GM18907 (cell line): ENCODE results near the gene DGKG.

ENCODE experiments used
- ATAC-seq: cut with Tn5 transposase; IDR thresholded peaks from one replicate; pipeline ENCODE4 v1.9.1; 2021; ENCODE audit warnings: mild to moderate bottlenecking, moderate library complexity; ENCODE audit not compliant: unreplicated experiment

Gene DGKG

DNA sequence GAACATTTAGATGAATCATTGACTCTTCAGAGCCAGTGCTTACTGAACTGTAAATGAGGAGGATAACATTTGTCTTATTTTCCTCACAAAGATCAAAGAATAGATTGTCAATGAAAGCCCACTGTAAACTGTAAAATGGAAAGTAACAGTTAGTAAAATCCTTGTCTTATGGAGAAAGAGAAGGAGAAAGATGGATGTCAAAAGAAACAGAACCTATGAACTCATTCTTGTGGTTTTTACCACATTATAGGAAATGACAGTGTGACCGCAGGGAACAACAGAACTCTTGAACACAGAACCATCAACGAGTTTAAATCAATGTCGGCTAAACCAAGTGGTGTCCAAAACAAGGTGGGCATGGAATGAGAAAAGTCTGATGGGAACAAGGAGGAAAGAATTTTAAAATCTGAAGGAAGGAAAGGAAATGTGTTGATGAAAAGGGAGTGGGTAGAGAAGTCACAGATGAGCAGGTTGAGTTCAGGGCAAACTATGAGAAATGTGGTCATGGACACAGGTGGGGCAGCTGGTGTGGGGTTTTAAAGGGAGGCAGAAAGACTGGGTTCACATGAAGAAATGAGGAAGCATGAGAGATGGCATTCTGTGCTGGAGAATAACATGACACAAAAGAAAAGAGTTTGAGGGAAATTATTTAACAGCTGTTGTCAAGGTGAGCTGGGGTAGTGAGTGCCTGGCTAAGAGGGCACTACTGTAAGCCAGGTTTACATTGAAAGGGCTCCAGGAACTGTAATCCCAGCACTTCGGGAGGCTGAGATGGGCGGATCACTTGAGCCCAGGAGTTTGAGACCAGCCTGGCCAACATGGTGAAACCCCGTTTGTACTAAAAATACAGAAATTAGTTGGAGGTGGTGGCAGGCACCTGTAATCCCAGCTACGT, 210.7 kb downstream of the DGKG start:
- no peak for ATAC-seq

DNA sequence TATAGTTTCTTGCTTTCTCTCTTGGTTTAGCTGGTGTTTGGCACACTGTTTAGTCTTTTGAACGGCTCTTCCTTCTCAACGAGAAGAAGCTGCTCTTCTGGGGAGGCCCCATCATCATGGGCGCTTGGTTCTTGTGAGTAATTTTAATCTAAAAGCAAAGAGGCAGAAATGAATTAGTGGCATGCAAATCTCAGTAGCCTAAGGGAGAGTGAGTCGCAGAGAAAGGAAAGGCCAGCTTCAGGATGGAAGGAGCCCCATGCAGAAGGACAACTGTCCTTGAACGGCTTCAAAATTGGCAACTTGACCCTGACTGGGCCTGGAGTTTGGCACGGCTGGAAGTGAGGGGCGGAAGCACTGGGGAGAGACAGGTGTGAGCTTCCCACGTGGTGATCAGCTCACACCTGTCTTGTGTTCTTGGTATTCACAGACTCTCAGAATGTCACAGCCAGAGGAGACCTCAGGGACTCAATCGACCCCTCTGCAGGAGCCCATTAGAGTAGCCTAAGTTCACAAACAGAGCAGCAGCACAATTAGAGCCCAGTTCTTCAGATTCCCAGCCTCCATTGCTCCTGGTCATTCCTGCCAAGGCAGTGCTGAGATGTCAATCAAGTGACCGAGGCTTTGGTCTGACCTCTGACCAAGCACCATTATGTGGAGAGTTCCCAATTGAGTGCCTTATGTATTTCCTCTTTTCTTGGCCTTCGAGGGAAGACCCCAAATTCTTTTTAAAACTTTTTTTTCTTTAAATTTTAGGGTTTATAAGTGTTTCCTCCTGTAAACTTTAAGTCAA, 211.8 kb downstream of the DGKG start:
- no peak for ATAC-seq

DNA sequence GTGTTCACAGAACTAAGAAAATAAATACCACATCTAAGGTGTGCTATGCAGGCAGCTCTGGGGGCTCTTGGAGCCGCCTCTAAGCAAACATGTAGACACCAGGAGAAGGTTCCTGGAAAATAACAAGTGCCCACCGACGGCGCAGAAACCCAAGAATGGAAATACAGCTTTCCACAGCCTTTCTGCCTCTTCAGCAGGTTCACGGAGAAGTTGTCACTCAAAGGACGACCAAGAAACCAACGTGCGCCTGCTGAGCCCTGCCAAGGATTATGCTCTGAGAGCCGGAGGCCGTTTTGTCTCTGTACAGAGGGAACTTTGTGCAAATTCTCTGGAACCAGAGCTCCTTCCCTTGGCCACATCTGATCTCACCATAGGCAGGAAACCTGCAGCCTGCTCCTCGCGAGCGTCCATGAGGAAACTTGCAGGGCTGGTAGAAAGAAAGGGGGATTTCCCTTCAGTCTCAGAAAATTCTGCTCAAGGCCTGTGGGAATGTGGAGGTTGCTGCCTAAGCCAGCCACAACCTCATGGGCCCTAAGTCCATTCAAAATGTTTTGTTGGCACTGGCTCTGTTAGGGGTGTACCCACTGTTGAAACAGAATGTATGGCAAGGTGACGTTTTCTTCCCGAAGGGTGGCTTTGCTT, 212.6 kb downstream of the DGKG start:
- ATAC-seq, result no peak

DNA sequence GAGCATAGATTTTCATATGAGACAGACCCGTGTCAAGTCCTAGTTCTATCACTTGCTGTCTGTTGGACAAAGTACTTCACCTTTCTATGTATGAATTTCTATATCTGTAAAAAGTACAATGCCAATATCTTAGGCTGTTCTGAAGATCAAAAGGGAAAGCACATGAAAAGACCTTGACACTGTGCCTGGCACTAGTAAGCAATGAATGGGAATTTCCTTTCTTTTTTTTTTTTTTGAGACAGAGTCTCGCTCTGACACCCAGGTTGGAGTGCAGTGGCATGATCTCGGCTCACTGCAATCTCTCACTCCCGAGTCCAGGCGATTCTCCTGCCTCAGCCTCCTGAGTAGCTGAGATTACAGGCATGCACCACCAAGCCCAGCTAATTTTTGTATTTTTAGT, 217.8 kb downstream of the DGKG start:
- ATAC-seq, result no peak

DNA sequence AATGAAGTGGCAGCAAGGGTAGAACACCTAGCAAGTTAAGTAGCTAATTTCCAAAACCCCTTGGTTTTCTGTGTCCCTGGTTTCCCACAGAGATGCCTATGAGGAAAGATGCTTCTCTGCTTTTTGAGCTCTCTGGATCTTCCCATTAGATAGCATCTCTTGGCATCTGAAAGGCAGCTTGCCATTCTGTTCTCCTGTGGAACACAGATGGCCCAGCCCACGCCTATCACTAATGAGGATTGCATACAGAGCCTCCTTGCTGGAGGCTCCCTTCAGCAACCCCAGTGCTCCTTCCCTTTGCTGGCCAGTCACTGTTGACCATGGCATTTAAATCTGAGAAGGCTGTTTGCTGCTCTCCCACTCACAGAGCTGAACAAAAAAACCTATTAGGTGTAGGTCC, 218.8 kb downstream of the DGKG start:
- ATAC-seq, result no peak

DNA sequence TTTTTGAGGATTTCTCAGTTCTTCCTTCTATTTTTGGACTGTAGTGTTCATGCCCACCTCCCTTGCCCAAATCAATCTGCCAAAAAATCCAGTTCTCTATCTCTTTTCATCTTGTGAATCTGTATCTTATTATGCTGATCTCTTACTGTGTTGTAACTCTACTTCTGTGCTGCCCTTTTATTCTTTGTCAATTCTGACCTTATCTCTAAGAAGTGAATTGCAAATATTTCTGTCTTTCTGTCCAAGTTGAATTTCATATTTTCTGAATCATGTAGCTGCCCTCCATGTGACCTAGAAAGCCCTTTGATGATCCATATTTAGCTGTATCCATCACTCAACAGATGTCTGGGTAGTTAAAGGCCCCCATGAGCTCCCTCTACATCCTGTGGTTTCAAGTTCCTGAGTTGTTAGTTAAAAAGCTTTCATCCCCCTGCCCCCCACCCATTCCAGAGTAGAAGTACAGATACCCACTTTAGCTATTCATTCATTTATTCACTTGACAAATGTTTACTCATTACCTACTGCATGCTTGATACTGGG, 219.6 kb downstream of the DGKG start:
- no peak for ATAC-seq

DNA sequence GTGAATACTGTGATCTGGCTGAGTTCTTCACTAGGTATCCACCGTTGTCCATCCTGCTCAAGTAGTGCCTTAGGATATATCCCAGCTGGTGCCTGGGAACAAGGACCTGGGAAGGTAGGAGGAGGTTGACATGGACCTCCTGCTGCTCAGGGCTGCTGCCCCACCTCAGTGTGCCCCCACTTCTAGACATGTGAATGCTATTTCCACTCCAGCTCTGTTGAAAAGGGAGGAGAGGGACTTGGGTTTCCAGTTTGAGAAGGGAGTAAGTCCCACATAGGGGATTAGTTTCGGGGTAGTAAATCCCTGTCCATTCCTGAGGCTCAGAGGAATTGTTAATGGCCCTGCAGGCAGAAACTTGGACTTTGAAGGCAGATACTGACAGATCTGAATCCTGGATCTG, 220.2 kb downstream of the DGKG start:
- ATAC-seq, result no peak

DNA sequence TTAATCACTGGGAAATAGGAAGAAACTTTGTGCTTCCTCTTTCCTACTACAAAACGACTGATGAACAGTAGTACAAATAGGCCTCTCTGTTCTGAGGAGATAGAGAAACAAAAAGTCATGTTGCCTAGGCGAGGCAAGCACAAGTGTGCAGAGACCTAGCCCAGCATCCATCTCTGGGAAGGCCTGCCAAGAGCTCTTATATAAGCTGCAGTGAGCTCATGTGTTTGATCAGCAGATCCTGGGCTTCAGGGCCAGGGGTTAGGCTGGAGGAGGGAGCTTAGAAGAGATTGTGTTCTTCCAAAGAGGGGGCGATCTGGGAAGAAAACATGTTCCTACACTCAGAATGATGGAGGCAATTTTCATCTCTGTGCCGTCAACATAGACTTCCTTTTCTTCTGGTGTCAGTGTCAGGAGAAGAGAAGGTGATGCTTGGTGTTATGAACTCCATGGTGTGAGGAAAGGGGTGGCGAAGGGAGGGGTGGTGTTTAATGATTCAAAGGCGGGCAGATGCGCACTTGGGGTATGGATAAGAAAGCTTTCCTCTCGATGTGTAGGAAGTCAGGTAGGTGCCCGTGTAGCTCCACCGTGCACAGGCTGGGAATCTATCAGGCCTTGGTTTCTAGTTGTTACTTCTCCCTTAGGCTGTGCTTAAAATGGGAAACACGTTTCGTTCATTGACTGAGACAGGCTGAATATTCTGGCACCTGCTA, 223.6 kb downstream of the DGKG start:
- ATAC-seq, result no peak

DNA sequence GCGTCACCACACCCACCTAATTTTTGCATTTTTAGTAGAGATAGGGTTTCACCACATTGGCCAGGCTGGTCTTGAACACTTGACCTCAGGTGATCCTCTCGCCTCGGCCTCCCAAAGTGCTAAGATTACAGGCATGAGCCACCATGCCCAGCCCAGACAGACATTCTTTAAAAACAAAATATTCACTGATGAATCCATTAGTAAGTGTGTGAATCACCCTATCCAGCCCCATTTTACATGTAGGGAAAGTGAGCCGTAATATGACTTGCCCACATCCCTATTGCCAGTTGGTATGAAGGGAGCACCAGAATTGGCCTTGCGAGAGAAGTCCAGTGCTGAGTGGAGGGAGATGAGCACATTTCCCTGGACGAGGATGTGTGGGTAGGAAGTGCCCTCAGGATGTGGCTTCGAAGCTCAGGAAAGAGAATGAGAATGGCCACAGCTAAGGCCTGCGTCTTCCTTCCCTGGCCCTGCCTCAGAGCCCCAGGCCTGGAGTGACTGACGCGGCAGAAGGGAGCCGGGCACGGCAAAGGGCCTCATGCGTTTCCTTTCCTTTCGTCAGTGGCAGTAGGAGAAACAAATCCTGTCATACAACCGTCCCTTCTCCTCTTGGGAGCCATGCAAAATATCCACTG, 224.9 kb downstream of the DGKG start:
- ATAC-seq, result no peak

DNA sequence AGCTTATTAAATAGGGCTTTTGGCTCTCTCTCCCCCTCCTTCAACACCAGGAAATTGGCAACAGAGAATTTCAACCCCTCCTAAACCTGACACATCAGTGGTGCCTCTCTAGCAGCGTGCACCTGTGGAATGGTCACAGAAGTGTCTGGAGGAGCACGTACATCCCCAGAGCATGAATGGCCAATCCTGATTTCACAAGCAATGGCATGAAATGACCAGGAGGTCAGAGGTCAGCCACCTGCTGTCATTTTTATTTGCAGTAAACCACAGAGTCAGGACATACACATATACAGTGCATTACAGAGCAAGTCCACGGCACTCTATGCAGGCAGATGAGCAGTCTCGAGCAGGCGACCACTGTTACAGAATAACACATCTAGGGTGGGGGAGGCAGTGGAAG, 228.1 kb downstream of the DGKG start:
- ATAC-seq, result no peak

DNA sequence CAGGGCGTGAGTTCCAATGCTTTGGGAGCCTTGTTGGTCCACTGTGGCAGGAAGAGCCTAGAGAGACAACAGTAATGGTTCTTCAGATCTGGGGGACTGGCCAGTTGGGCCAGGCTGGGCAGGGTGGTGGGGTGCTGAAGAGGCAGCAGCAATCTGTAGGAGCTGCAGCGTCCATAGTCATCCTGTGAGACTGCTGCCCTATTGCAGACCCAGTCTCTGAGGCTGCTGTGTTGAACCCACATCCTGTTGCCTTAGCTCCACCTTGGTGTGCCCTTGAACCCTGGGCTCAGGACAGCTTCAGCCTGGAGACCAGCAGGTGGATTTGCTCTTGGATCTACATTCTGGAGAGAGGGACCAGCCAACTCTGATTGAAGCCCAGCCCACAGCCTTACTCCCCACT, 229.5 kb downstream of the DGKG start:
- ATAC-seq, result no peak

DNA sequence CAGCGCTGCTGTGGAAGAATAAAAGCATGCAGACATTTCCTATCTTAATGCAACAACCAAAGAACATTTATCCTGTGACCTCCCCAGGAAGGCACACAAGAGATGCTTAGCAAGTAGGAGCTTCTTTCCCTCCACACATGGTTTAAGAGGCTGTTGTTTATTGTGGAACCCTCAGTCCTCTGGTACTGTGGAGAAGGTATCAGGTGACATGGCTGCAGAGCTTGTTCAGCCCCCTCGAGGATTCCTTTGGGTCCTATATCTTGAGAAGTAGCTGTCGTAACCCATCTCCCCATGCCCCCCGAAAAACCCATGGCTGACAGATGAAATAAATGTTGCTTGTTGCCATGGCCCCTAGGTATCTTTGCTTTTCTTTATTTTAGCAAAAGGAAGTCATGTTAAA, 232.8 kb downstream of the DGKG start:
- ATAC-seq, result no peak

DNA sequence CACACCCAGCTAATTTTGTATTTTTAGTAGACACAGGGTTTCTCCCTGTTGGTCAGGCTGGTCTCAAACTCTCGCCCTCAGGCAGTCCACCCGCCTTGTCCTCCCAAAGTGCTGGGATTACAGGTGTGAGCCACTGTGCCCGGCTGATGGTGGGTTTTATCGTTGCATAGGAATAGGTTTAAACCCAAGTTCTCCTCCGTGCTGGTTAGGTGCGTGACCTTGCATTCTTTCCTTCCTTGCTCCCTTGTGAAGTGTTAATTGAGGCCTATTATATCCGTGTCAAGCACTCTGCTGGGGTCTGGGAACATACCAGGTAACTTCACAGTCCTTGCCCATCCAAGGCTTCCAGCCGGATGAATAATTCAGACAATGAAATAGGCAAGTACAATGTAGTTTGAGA, 233.9 kb downstream of the DGKG start:
- ATAC-seq, result no peak

DNA sequence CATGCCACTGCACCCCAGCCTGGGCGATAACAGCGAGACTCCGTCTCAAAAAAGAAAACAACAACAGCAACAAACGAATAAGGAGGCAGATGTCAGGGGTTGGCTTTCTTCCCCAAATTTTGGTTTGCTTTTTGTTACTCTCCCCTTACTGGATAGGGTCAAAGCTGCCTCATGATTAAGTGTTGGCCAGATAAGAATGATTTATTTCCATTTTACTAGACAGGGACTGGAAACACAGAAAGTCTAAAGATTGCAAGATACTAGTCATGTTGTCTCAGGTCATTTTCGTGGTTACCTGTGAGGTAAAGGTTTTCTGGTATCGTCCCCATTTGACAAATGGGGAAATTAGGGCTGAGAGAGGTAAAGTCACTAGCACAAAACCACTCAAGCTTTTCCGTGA, 234.6 kb downstream of the DGKG start:
- no peak for ATAC-seq

DNA sequence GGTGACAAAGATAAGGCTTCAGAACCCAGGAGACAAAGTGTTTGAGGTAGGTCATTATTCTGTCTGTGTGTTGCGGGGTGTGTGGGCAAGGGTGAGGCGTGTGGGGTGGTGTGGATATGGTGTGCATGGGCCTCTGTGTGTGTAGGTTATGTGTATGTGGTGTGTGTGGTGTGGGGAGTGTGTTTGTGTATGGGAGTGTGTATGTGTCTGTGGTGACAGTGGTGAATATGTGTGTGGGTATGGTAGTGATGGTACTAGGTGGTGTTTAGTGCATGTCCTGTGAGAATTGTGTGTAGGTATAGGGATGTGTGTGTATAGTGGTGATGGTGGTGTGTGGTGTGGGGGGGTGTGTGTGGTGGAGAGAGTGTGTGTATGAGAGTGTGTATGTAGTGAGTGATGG, 236.9 kb downstream of the DGKG start:
- ATAC-seq, result no peak

DNA sequence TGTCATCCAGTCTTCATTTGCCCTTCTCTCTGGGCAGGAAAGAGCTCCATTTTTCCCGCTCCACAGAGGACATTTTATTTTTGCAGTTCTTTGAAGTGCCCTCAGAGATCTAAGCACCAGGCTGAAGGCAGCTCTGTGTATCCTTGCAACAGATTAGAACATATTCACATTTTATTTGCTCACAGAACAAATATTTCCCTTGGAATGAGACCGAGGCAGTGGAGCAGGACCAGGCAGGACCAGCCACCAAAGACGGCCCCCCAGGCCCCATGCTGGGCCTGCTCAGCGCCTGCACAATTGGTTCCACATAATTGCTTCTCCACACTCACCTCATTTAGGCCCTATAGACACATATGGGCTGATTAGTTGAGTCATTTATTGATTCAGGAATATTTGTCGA, 237.4 kb downstream of the DGKG start:
- no peak for ATAC-seq

DNA sequence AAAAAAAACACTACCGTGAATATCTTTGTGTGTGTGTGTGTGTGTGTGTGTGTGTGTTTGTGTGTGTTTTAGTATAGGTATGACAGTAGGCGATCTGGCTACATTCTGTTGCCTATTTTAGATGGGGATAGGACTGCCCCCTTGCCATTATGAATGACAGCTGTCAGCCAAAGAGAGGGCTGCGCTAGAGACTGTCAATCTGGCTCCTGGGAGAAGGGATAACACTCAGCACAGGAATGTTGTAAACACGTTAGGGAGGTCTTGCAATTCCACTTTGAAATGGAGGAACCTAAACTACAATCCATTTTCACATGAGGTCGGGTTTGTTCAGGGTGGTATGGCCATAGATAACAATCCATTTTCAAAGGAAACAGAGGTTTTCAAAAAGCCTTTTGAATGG, 239.0 kb downstream of the DGKG start:
- ATAC-seq, result no peak

DNA sequence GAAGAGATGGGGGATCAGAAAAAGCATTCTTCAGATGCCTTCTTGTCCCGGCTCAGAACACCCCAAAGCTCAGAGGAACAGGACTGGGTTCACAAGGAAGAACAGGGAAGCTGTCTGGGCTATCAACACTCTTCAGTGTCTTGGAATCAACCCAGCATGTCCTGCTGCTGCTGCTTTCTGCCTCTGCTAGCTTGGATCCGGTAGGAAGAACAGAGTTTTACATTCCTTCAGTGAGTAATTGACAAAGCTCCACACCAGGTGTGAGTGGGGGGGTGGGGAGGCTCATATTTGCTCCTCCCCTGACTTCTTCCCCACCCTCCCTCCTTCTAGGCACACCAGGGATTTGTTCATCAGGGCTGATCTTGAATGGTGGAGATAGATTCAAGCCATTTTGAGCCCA, 240.1 kb downstream of the DGKG start:
- no peak for ATAC-seq

DNA sequence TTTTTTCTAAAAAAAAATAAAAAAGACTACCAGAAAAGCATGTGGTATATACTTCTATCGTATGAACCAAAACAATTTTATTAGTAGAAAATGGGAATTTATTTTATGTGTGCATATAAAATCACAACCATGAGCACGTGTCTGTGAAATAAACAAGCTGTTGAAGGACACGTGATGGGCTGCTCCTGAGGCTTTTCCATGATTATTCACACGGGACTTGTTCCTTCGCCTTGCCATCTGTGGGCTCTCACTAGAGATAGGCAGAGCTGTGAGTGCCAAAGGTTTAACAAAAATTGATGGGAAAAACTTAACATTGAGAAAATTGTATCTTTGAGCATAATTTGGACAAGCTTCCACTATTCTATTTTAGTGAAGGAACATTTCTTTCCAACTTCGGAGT, 240.8 kb downstream of the DGKG start:
- no peak for ATAC-seq

DNA sequence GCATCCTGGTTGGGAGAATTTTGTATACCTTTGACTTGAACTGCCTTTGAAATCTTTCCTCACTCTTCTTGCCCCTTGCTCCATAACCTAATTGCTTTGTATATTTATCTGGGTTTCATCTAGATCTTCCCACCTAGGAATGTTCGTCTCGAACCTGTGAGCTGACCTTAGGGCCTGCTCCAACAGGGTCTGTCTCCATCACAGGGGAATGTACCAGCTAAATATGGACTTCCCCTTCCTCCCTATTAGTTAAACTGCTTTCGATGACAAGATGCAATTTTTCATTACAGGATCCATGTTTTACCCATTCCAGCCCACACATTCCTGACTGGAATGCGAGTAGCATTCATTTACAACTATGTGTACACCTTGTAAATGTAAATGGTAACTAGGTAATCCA, 242.5 kb downstream of the DGKG start:
- ATAC-seq, result no peak
